Erythroblast (primary cell): Measurements from ENCODE around the gene DNPH1.

Experiments used
- GATA1 ChIP-seq: IDR thresholded peaks from 2 replicates; pipeline ENCODE4 v1.6.1; 2011; ENCODE audit warnings: low read depth, mild to moderate bottlenecking, control low read depth, low read length, moderate library complexity
- POLR2A ChIP-seq: IDR thresholded peaks from 2 replicates; pipeline ENCODE4 v1.6.1; 2011; ENCODE audit warnings: mild to moderate bottlenecking, low read length

DNA sequence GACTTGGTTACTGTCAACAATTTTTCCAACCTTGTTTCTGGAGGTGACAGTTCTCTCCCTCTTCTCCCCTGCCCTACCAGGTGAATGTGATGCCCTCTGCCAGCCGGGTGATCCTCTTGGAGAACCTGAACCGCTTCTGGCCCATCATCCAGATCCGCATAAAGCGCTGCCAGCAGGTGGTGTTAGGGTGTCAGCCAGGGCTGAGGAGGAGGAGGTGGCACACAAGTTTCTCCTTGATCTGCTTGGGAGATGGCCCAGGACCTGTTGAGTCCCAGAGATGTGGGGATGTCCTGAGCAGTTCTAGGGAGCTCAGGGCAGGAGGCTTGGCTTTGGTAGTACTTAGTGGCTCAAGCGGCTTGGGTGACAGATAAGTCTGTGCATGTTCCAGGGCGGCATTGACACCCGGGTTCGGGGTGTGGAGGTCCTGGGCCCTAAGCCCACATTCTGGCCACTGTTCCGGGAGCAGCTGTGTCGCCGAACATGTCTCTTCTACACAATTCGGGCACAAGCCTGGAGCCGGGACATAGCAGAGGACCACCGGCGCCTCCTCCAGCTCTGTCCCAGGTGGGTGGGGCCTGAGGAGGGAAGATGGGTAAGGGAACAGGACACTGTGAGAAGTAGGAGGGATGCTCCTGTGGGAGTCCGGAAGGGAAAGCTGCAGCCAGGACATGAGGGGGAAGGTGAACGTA lies 26.1 kb downstream of the DNPH1 start:
- no peak for TF ChIP-seq POLR2A
- TF ChIP-seq GATA1, result no peak
